HFFc6 (cell line): ENCODE measurements around the gene MORC1. TPM values are rescaled to one million over a fixed set of nuclear protein-coding genes. Genes with fewer than 3 reads are reported as not detected.

Source experiments
- DNase-seq: peaks from one replicate; pipeline ENCODE4 v3.0.0-alpha.2; 2018
- H3K27ac Mint-ChIP-seq: 2 replicates; pipeline ENCODE4 v1.8.0; 2020; ENCODE audit warnings: mild to moderate bottlenecking, mixed read lengths
- H3K27me3 Mint-ChIP-seq: 2 replicates; pipeline ENCODE4 v1.8.0; 2021; ENCODE audit warnings: mild to moderate bottlenecking, moderate library complexity, mixed read lengths; ENCODE audit not compliant: insufficient read depth
- H3K36me3 Mint-ChIP-seq: 2 replicates; pipeline ENCODE4 v1.8.0; 2021; ENCODE audit warnings: low read depth, mixed read lengths
- H3K4me1 Mint-ChIP-seq: 2 replicates; pipeline ENCODE4 v1.8.0; 2020; ENCODE audit warnings: low read depth, mixed read lengths
- H3K4me3 Mint-ChIP-seq: 2 replicates; pipeline ENCODE4 v1.8.0; 2020; ENCODE audit warnings: mild to moderate bottlenecking, moderate library complexity, mixed read lengths
- H3K9me3 Mint-ChIP-seq: 2 replicates; pipeline ENCODE4 v1.8.0; 2020; ENCODE audit warnings: mild to moderate bottlenecking, mixed read lengths
- CTCF ChIP-seq: fragments of 200-600 bp; sonication (generic); IDR thresholded peaks from 2 replicates; pipeline ENCODE4 v1.5.0; 2021; ENCODE audit warnings: antibody characterized with exemption, mild to moderate bottlenecking
- long read RNA-seq: library from polyadenylated mRNA; unstranded; transcript quantifications from one replicate; pipeline ENCODE4 v2.0.0, GENCODE V29; 2019
- total RNA-seq, 6 experiments: library from RNA; stranded (reverse); fragmentation: NEBNext Ultra II Directional; extraction: Animal tissue kit (Norgen Biotek cat#: 25700); gene quantifications; 2 replicates in 1 of 6; 3 replicates in 5 of 6; pipeline ENCODE4 v1.2.3, GENCODE V29; 2021

Gene MORC1
- not detected for total RNA-seq
- long read RNA-seq, result 0 reads

GRCh38 chr3:109117939-109118338 is at the start of gene MORC1:
MORC1 (minus strand) TSS chr3:109118134; CDS start chr3:109118059, 75 bp downstream.
- no peak for TF ChIP-seq CTCF
- DNase-seq, result no peak
- no peak within 1 kb of the TSS for H3K27ac Mint-ChIP-seq
- H3K36me3 Mint-ChIP-seq, result 0 out of 2 replicates have a peak, but pooled peaks cover 3% of the 10 kb centered on the region
- H3K9me3 Mint-ChIP-seq, result peaks cover 10% of the 10 kb centered on the region
- H3K4me3 Mint-ChIP-seq, result no peak within 1 kb of the TSS
- H3K27me3 Mint-ChIP-seq, result no peaks in the 10 kb centered on the region
- H3K4me1 Mint-ChIP-seq, result no peaks in the 10 kb centered on the region

GRCh38 chr3:109165905-109166304 is 48.0 kb upstream of the MORC1 start:
- no peak for TF ChIP-seq CTCF
- no peak for DNase-seq
- no peak overlapping the region for H3K27ac Mint-ChIP-seq
- no peaks in the 10 kb centered on the region for H3K4me1 Mint-ChIP-seq
- H3K27me3 Mint-ChIP-seq, result no peaks in the 10 kb centered on the region
- H3K4me3 Mint-ChIP-seq, result no peak overlapping the region
- H3K36me3 Mint-ChIP-seq, result no peaks in the 10 kb centered on the region
- H3K9me3 Mint-ChIP-seq, result peaks cover 26% of the 10 kb centered on the region

- no peak for TF ChIP-seq CTCF
- H3K9me3 Mint-ChIP-seq, result peaks cover 32% of the 10 kb centered on the region
- no peak overlapping the region for H3K27ac Mint-ChIP-seq
- H3K4me3 Mint-ChIP-seq, result no peak overlapping the region
- H3K4me1 Mint-ChIP-seq, result no peaks in the 10 kb centered on the region
- DNase-seq, result no peak
- no peaks in the 10 kb centered on the region for H3K27me3 Mint-ChIP-seq
- 0 out of 2 replicates have a peak, but pooled peaks cover under 1% of the 10 kb centered on the region for H3K36me3 Mint-ChIP-seq
Observed at GRCh38 chr3:109161487-109162123, 43.7 kb upstream of the MORC1 start.

GRCh38 chr3:109155828-109156227 is 37.9 kb upstream of the MORC1 start:
- 0 out of 2 replicates have a peak, but pooled peaks cover 4% of the 10 kb centered on the region for H3K36me3 Mint-ChIP-seq
- DNase-seq, result no peak
- no peaks in the 10 kb centered on the region for H3K27me3 Mint-ChIP-seq
- TF ChIP-seq CTCF, result no peak
- no peak overlapping the region for H3K4me3 Mint-ChIP-seq
- no peak overlapping the region for H3K27ac Mint-ChIP-seq
- H3K4me1 Mint-ChIP-seq, result no peaks in the 10 kb centered on the region
- H3K9me3 Mint-ChIP-seq, result peaks cover 29% of the 10 kb centered on the region

GRCh38 chr3:109154979-109155378 is 37.0 kb upstream of the MORC1 start:
- no peak for DNase-seq
- Mint-ChIP-seq H3K9me3 (peaks cover 30% of the 10 kb centered on the region), H3K27ac (no peak overlapping the region), H3K27me3 (no peaks in the 10 kb centered on the region), H3K4me1 (no peaks in the 10 kb centered on the region), H3K36me3 (0 out of 2 replicates have a peak, but pooled peaks cover 4% of the 10 kb centered on the region), H3K4me3 (no peak overlapping the region)
- TF ChIP-seq CTCF, result no peak
